ENCODE measurements around the gene AKR1C1.
A peak's percentile ranks its signal among the peaks of the same experiment; 100 is the strongest.

GRCh38 chr10:4984971-4985594 lies 21.9 kb downstream of the AKR1C1 start:
- no peak for TF ChIP-seq ZSCAN29 (CRISPR knock-in tag; conservative IDR thresholded peaks at IDR 0.05)
- TF ChIP-seq YY1 (IDR thresholded peaks at IDR 0.05; ENCODE audit: insufficient read depth, insufficient replicate concordance, low read depth, low read length), result no peak
- no peak for TF ChIP-seq HNRNPL (IDR thresholded peaks at IDR 0.05; ENCODE audit: low read depth, low read length)
- TF ChIP-seq ZNF160 (CRISPR knock-in tag; IDR thresholded peaks at IDR 0.05), result no peak
- TF ChIP-seq EZH2 (conservative IDR thresholded peaks at IDR 0.05; ENCODE audit: low read depth, low read length), result no peak
- TF ChIP-seq CTCF (CRISPR knock-in tag; IDR thresholded peaks at IDR 0.05), result no peak
- no peak for TF ChIP-seq HMGXB4 (CRISPR knock-in tag; IDR thresholded peaks at IDR 0.05; ENCODE audit: borderline replicate concordance in 1 of 2, low read depth in 1 of 2)
- no peak for TF ChIP-seq NFE2L2 (IDR thresholded peaks at IDR 0.05; ENCODE audit: low read length)
- peak in 1 of 2 experiments; percentile 57; a peak in 1 of 4 replicates for TF ChIP-seq POLR2A (IDR thresholded peaks at IDR 0.05; ENCODE audit: insufficient read depth in 1 of 2, low read depth in 2 of 2, low read length in 2 of 2)
- no peak for TF ChIP-seq ARNT (IDR thresholded peaks at IDR 0.05)
- TF ChIP-seq, protein P1, sequence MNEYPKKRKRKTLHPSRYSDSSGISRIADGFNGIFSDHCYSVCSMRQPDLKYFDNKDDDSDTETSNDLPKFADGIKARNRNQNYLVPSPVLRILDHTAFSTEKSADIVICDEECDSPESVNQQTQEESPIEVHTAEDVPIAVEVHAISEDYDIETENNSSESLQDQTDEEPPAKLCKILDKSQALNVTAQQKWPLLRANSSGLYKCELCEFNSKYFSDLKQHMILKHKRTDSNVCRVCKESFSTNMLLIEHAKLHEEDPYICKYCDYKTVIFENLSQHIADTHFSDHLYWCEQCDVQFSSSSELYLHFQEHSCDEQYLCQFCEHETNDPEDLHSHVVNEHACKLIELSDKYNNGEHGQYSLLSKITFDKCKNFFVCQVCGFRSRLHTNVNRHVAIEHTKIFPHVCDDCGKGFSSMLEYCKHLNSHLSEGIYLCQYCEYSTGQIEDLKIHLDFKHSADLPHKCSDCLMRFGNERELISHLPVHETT (CRISPR knock-in tag; conservative IDR thresholded peaks at IDR 0.05), result no peak

Measured in HepG2 (cell line).